Effector memory CD4-positive, alpha-beta T cell (primary cell): ENCODE results near the gene NEDD4L.

Experiments used
- DNase-seq, 3 donors: peaks; one replicate each; pipeline ENCODE4 v3.0.0-alpha.2; 2020
- H3K27ac ChIP-seq: 2 replicates; pipeline ENCODE4 v1.7.0; 2013; ENCODE audit warnings: mild to moderate bottlenecking, low read length, moderate library complexity; ENCODE audit not compliant: insufficient read depth, poor library complexity, severe bottlenecking
- H3K27me3 ChIP-seq: replicated peaks from 2 replicates; pipeline ENCODE4 v1.7.0; 2013; ENCODE audit warnings: mild to moderate bottlenecking, low read length; ENCODE audit not compliant: insufficient read depth, control insufficient read depth, poor library complexity, severe bottlenecking
- H3K36me3 ChIP-seq: 2 replicates; pipeline ENCODE4 v1.7.0; 2013; ENCODE audit warnings: mild to moderate bottlenecking, low read length, moderate library complexity; ENCODE audit not compliant: control insufficient read depth, insufficient read depth
- H3K4me1 ChIP-seq: 2 replicates; pipeline ENCODE4 v1.7.0; 2013; ENCODE audit warnings: low read length, mild to moderate bottlenecking; ENCODE audit not compliant: control insufficient read depth, insufficient read depth, poor library complexity, severe bottlenecking
- H3K4me3 ChIP-seq: 2 replicates; pipeline ENCODE4 v1.7.0; 2013; ENCODE audit warnings: low read length, low read depth, mild to moderate bottlenecking; ENCODE audit not compliant: insufficient read depth, poor library complexity, severe bottlenecking
- H3K9me3 ChIP-seq: 2 replicates; pipeline ENCODE4 v1.7.0; 2013; ENCODE audit warnings: mild to moderate bottlenecking, low read length, moderate library complexity; ENCODE audit not compliant: control insufficient read depth

NEDD4L gene

GRCh38 chr18:58112174-58112573 is 68.1 kb downstream of the NEDD4L start:
- DNase-seq, result no peak
- H3K4me1 ChIP-seq, result no peaks in the 10 kb centered on the region
- H3K36me3 ChIP-seq, result no peaks in the 10 kb centered on the region
- no peak overlapping the region for H3K27ac ChIP-seq
- H3K27me3 ChIP-seq, result no peaks in the 10 kb centered on the region
- H3K9me3 ChIP-seq, result no peaks in the 10 kb centered on the region
- H3K4me3 ChIP-seq, result no peak overlapping the region

GRCh38 chr18:58113337-58113736 is 69.3 kb downstream of the NEDD4L start:
- DNase-seq, result no peak
- H3K4me3 ChIP-seq, result no peak overlapping the region
- H3K27ac ChIP-seq, result no peak overlapping the region
- H3K27me3 ChIP-seq, result no peaks in the 10 kb centered on the region
- no peaks in the 10 kb centered on the region for H3K4me1 ChIP-seq
- no peaks in the 10 kb centered on the region for H3K36me3 ChIP-seq
- no peaks in the 10 kb centered on the region for H3K9me3 ChIP-seq

GRCh38 chr18:58114766-58115165 is 70.7 kb downstream of the NEDD4L start:
- no peak for DNase-seq
- Histone ChIP-seq H3K4me1 (no peaks in the 10 kb centered on the region), H3K9me3 (no peaks in the 10 kb centered on the region), H3K27me3 (no peaks in the 10 kb centered on the region), H3K36me3 (no peaks in the 10 kb centered on the region), H3K27ac (no peak overlapping the region), H3K4me3 (no peak overlapping the region)

GRCh38 chr18:58116818-58117217 is 72.8 kb downstream of the NEDD4L start:
- no peaks in the 10 kb centered on the region for H3K4me1 ChIP-seq

GRCh38 chr18:58117786-58118403 is 73.9 kb downstream of the NEDD4L start:
- Histone ChIP-seq H3K4me3 (no peak overlapping the region), H3K36me3 (no peaks in the 10 kb centered on the region), H3K4me1 (no peaks in the 10 kb centered on the region), H3K9me3 (no peaks in the 10 kb centered on the region), H3K27ac (no peak overlapping the region), H3K27me3 (no peaks in the 10 kb centered on the region)
- no peak for DNase-seq

More at GRCh38 chr18:58116818-58117217, 72.8 kb downstream of the NEDD4L start:
- no peak overlapping the region for H3K4me3 ChIP-seq
- H3K27ac ChIP-seq, result no peak overlapping the region
- no peak for DNase-seq
- H3K27me3 ChIP-seq, result no peaks in the 10 kb centered on the region
- no peaks in the 10 kb centered on the region for H3K36me3 ChIP-seq
- no peaks in the 10 kb centered on the region for H3K9me3 ChIP-seq

GRCh38 chr18:58118536-58118935 is 74.5 kb downstream of the NEDD4L start:
- Histone ChIP-seq H3K36me3 (no peaks in the 10 kb centered on the region), H3K27ac (no peak overlapping the region), H3K9me3 (no peaks in the 10 kb centered on the region), H3K27me3 (no peaks in the 10 kb centered on the region), H3K4me1 (no peaks in the 10 kb centered on the region), H3K4me3 (no peak overlapping the region)
- DNase-seq, result no peak

GRCh38 chr18:58119819-58120218 is 75.8 kb downstream of the NEDD4L start:
- Histone ChIP-seq H3K36me3 (no peaks in the 10 kb centered on the region), H3K4me1 (no peaks in the 10 kb centered on the region), H3K4me3 (no peak overlapping the region), H3K9me3 (no peaks in the 10 kb centered on the region), H3K27me3 (no peaks in the 10 kb centered on the region), H3K27ac (no peak overlapping the region)
- no peak for DNase-seq

- no peak for DNase-seq
- Histone ChIP-seq H3K27ac (no peak overlapping the region), H3K36me3 (no peaks in the 10 kb centered on the region), H3K27me3 (no peaks in the 10 kb centered on the region), H3K4me1 (no peaks in the 10 kb centered on the region), H3K4me3 (no peak overlapping the region), H3K9me3 (no peaks in the 10 kb centered on the region)
Measured at GRCh38 chr18:58124475-58124874, 80.4 kb downstream of the NEDD4L start.

- no peaks in the 10 kb centered on the region for H3K9me3 ChIP-seq
- DNase-seq, result no peak
- H3K4me3 ChIP-seq, result no peak overlapping the region
- no peaks in the 10 kb centered on the region for H3K4me1 ChIP-seq
- H3K27ac ChIP-seq, result no peak overlapping the region
- H3K36me3 ChIP-seq, result no peaks in the 10 kb centered on the region
- H3K27me3 ChIP-seq, result no peaks in the 10 kb centered on the region
Measured at GRCh38 chr18:58125183-58125582, 81.2 kb downstream of the NEDD4L start.

GRCh38 chr18:58125756-58126155 is 81.7 kb downstream of the NEDD4L start:
- Histone ChIP-seq H3K4me3 (no peak overlapping the region), H3K4me1 (no peaks in the 10 kb centered on the region), H3K9me3 (no peaks in the 10 kb centered on the region), H3K27me3 (no peaks in the 10 kb centered on the region), H3K27ac (no peak overlapping the region), H3K36me3 (no peaks in the 10 kb centered on the region)
- no peak for DNase-seq
